PC-3 (cell line): ENCODE measurements around the gene TMEM30B. TPM values are rescaled to one million over a fixed set of nuclear protein-coding genes. Genes with fewer than 3 reads are reported as not detected.

Experiments
- ATAC-seq: fragments of 200-7000 bp; cut with Tn5 transposase; 2 replicates; pipeline ENCODE4 v1.9.1; 2020; ENCODE audit warnings: mild to moderate bottlenecking, moderate library complexity
- BruUV-seq: library from RNA; stranded (reverse); fragments of 400-500 nt; replicated peaks from 2 replicates; lab custom pipeline; 2021; lab: Mats Ljungman, UMichigan
- CTCF ChIA-PET: fragments of 300-600 bp; sonication (Branson Sonifier 250); formaldehyde crosslinking; loops from one replicate; lab custom pipeline; 2022; ENCODE audit warnings: antibody characterized with exemption; lab: Charles Lee
- POLR2A ChIA-PET: fragments of 300-600 bp; sonication (Branson Sonifier 250); formaldehyde crosslinking; loops from one replicate; lab custom pipeline; 2022; ENCODE audit warnings: antibody characterized with exemption; ENCODE audit not compliant: unreplicated experiment; lab: Charles Lee
- DNase-seq: peaks from one replicate; pipeline ENCODE4 v3.0.0-alpha.2; 2015
- H2AFZ ChIP-seq: fragments of 300-600 bp; sonication (generic); 2 replicates; pipeline ENCODE4 v1.6.0; 2016; ENCODE audit warnings: antibody characterized with exemption, low read length
- H3F3A ChIP-seq: fragments of 300-600 bp; sonication (generic); one replicate; pipeline ENCODE4 v1.6.0; 2017; ENCODE audit warnings: antibody characterized with exemption, low read length, control low read depth, mild to moderate bottlenecking; ENCODE audit not compliant: unreplicated experiment
- H3K27ac ChIP-seq: fragments of 300-600 bp; sonication (generic); 2 replicates; pipeline ENCODE4 v1.5.1; 2016; ENCODE audit warnings: mild to moderate bottlenecking, low read length
- H3K27me3 ChIP-seq: fragments of 300-600 bp; sonication (generic); 2 replicates; pipeline ENCODE4 v1.6.1; 2016; ENCODE audit warnings: low read length, mixed read lengths
- H3K36me3 ChIP-seq: fragments of 300-600 bp; sonication (generic); 2 replicates; pipeline ENCODE4 v1.6.1; 2016; ENCODE audit warnings: low read depth, mixed run types, low read length, mixed read lengths
- H3K4me1 ChIP-seq: fragments of 300-600 bp; sonication (generic); 2 replicates; pipeline ENCODE4 v1.5.1; 2016; ENCODE audit warnings: low read length; ENCODE audit not compliant: insufficient read depth
- H3K4me2 ChIP-seq: fragments of 300-600 bp; sonication (generic); 2 replicates; pipeline ENCODE4 v1.6.0; 2016; ENCODE audit warnings: low read length
- H3K4me3 ChIP-seq: fragments of 300-600 bp; sonication (generic); 2 replicates; pipeline ENCODE4 v1.5.1; 2016; ENCODE audit warnings: mild to moderate bottlenecking, low read length, mixed read lengths
- H3K79me2 ChIP-seq: fragments of 300-600 bp; sonication (generic); 2 replicates; pipeline ENCODE4 v1.6.1; 2017; ENCODE audit warnings: low read length, mixed read lengths
- H3K9ac ChIP-seq: fragments of 300-600 bp; sonication (generic); 2 replicates; pipeline ENCODE4 v1.6.0; 2016; ENCODE audit warnings: mild to moderate bottlenecking, low read length
- H3K9me2 ChIP-seq: fragments of 300-600 bp; sonication (generic); replicated peaks from 2 replicates; pipeline ENCODE4 v1.6.1; 2016; ENCODE audit warnings: mixed run types, low read length, mixed read lengths
- H3K9me3 ChIP-seq: fragments of 300-600 bp; sonication (generic); 2 replicates; pipeline ENCODE4 v1.6.1; 2016; ENCODE audit warnings: low read length, mixed read lengths
- H4K20me1 ChIP-seq: fragments of 300-600 bp; sonication (generic); 2 replicates; pipeline ENCODE4 v1.6.1; 2016; ENCODE audit warnings: low read length, mixed read lengths
- EZH2 ChIP-seq: fragments of 300-600 bp; sonication (generic); IDR thresholded peaks from one replicate; pipeline ENCODE4 v1.6.1; 2017; ENCODE audit warnings: antibody characterized with exemption, mild to moderate bottlenecking, low read length; ENCODE audit not compliant: unreplicated experiment
- EZH2phosphoT487 ChIP-seq: fragments of 300-600 bp; sonication (generic); IDR thresholded peaks from 2 replicates; pipeline ENCODE4 v1.6.1; 2018; ENCODE audit warnings: mild to moderate bottlenecking, antibody characterized with exemption, low read length, borderline replicate concordance
- intact Hi-C: fragments of 100-400 bp; cut with micrococcal nuclease; formaldehyde crosslinking; loops from 2 replicates; pipeline ENCODE4 v1.9.0; 2023
- total RNA-seq: library from RNA; depleted of rRNA; stranded (reverse); fragments of >200 nt; gene quantifications from 2 replicates; pipeline ENCODE4 v1.2.3, GENCODE V29; 2014
- TF ChIP-seq, protein P1 (sequence below): fragments of 300-600 bp; sonication (generic); conservative IDR thresholded peaks from 2 replicates; pipeline ENCODE4 v1.5.1; 2017; ENCODE audit warnings: antibody characterized with exemption, low read depth, mild to moderate bottlenecking, low read length

TMEM30B gene
- total RNA-seq, 1 experiment from 2014 or later = 70.6 TPM

GRCh38 chr14:61329478-61330051 is 48.4 kb upstream of the TMEM30B start:
- H3K4me3 ChIP-seq = no peak overlapping the region
- no TSS peak for BruUV-seq
- no peaks in the 10 kb centered on the region for H3K9me2 ChIP-seq
- TF ChIP-seq EZH2 = no peak
- no peak for TF ChIP-seq EZH2phosphoT487
- TF ChIP-seq, protein P1, sequence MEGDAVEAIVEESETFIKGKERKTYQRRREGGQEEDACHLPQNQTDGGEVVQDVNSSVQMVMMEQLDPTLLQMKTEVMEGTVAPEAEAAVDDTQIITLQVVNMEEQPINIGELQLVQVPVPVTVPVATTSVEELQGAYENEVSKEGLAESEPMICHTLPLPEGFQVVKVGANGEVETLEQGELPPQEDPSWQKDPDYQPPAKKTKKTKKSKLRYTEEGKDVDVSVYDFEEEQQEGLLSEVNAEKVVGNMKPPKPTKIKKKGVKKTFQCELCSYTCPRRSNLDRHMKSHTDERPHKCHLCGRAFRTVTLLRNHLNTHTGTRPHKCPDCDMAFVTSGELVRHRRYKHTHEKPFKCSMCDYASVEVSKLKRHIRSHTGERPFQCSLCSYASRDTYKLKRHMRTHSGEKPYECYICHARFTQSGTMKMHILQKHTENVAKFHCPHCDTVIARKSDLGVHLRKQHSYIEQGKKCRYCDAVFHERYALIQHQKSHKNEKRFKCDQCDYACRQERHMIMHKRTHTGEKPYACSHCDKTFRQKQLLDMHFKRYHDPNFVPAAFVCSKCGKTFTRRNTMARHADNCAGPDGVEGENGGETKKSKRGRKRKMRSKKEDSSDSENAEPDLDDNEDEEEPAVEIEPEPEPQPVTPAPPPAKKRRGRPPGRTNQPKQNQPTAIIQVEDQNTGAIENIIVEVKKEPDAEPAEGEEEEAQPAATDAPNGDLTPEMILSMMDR = no peak
- no peak for DNase-seq
- H2AFZ ChIP-seq = no peak overlapping the region
- H3K27ac ChIP-seq = no peak overlapping the region
- H3K4me2 ChIP-seq = no peak overlapping the region
- no peak for ATAC-seq
- peaks cover 5% of the 10 kb centered on the region for H3F3A ChIP-seq
- H3K4me1 ChIP-seq = no peaks in the 10 kb centered on the region
- H3K27me3 ChIP-seq = no peaks in the 10 kb centered on the region
- no peak overlapping the region for H3K9ac ChIP-seq
- H3K79me2 ChIP-seq = peaks cover 40% of the 10 kb centered on the region
- no peaks in the 10 kb centered on the region for H4K20me1 ChIP-seq
- CTCF ChIA-PET = interaction anchor here (0.7 kb wide), 1 partner anchor 49 kb away, joined by 3 read pairs; no protein-coding TSS in a partner anchor
- POLR2A ChIA-PET = no interaction called here
- intact Hi-C loops = no loop called here
- H3K36me3 ChIP-seq = no peaks in the 10 kb centered on the region
- no peaks in the 10 kb centered on the region for H3K9me3 ChIP-seq

DNA sequence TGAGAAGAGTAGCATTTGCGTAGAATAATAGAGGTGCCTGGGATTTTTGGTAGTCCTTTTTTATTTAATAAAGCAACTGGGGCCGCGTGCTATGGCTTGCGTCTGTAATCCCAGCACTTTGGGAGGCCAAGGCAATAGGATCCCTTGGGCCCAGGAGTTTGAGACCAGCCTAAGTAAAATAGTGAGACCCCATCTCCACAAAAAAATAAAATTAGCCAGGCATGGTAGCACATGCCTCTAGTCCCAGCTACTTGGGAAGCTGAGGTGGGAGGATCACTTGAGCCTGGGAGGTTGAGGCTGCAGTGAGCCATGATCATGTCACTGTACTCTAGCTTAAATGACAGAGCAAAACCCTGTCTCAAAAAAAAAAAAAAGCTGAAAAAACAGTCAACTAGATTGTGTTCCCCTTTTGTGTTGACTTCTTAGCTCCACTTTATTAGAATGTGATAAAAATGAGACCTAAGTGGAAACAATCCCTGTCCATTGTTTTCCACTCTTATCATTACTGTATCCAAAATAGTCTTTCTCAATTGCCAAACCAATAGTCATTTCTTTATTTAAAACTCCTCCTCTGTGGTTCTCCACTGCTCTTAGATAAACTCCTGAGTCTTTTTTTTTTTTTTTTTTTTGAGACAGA is 47.6 kb upstream of the TMEM30B start:
- Histone ChIP-seq H3K36me3 (no peaks in the 10 kb centered on the region), H3K4me2 (no peak overlapping the region), H3K9me2 (no peaks in the 10 kb centered on the region), H3K4me3 (no peak overlapping the region), H3F3A (peaks cover 5% of the 10 kb centered on the region), H4K20me1 (peaks cover 5% of the 10 kb centered on the region; the same call in 1 of the 2 replicates), H3K9ac (no peak overlapping the region), H3K9me3 (no peaks in the 10 kb centered on the region), H3K27ac (no peak overlapping the region), H2AFZ (no peak overlapping the region), H3K27me3 (no peaks in the 10 kb centered on the region), H3K79me2 (peaks cover 45% of the 10 kb centered on the region), H3K4me1 (peaks cover 5% of the 10 kb centered on the region)
- ATAC-seq (no peak), DNase-seq (no peak)
- TF ChIP-seq, protein P1 = no peak
- TF ChIP-seq EZH2 (no peak), EZH2phosphoT487 (no peak)
- intact Hi-C loops = no loop called here
- no TSS peak for BruUV-seq
- CTCF ChIA-PET = interaction anchor here (0.7 kb wide), 1 partner anchor 49 kb away, joined by 3 read pairs; no protein-coding TSS in a partner anchor
- POLR2A ChIA-PET = no interaction called here

DNA sequence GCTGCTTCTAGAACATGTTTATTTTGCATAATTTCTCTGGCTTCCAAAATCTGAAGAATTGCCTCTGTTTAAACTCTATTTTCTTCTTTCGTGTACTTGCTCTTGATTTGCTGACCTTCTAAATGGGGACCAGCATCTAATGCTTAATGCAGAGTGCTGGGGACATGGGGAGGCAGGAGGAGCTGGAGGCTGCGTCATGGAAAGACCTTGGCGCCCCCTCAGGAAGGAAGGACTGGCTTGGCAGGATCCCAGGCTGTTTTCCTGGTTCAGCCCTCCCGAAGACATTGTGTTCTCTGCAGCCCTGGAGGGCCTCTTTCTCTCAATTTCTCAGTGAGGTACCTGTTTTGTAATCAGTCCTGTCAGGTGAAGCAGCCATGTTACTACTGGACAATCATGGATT is 45.7 kb upstream of the TMEM30B start:
- H3K4me3 ChIP-seq = no peak overlapping the region
- no TSS peak for BruUV-seq
- no peak overlapping the region for H3K9ac ChIP-seq
- H3K27me3 ChIP-seq = no peaks in the 10 kb centered on the region
- TF ChIP-seq EZH2 (no peak), EZH2phosphoT487 (no peak)
- TF ChIP-seq, protein P1 = 0 out of 2 replicates have a peak, but pooled peaks have one; percentile 18
- peaks cover 5% of the 10 kb centered on the region for H3F3A ChIP-seq
- no peaks in the 10 kb centered on the region for H3K9me2 ChIP-seq
- CTCF ChIA-PET = no interaction called here
- intact Hi-C loops = no loop called here
- peaks cover 55% of the 10 kb centered on the region for H3K79me2 ChIP-seq
- POLR2A ChIA-PET = no interaction called here
- H4K20me1 ChIP-seq = peaks cover 12% of the 10 kb centered on the region; the same call in 1 of the 2 replicates
- H3K9me3 ChIP-seq = no peaks in the 10 kb centered on the region
- peak; percentile 6 for DNase-seq
- H2AFZ ChIP-seq = no peak overlapping the region
- H3K27ac ChIP-seq = no peak overlapping the region
- no peak overlapping the region for H3K4me2 ChIP-seq
- peaks cover 14% of the 10 kb centered on the region for H3K4me1 ChIP-seq
- no peak for ATAC-seq
- H3K36me3 ChIP-seq = no peaks in the 10 kb centered on the region
